Right renal cortex interstitium (tissue), 3 donors: Measurements from ENCODE around the gene GPS1. TPM values are rescaled to one million over a fixed set of nuclear protein-coding genes. Genes with fewer than 3 reads are reported as not detected.

Experiments used
- DNase-seq, 3 donors: peaks; one replicate each; pipeline ENCODE4 v3.0.0-alpha.2; 2013; ENCODE audit warnings: low read depth in 3 of 3, low spot score in 2 of 3
- polyA plus RNA-seq, 3 donors: library from polyadenylated mRNA; unstranded; fragments of 120-200 nt; gene quantifications; one replicate each; pipeline ENCODE4 v1.2.1, GENCODE V29; 2013; ENCODE audit not compliant: insufficient read length in 3 of 3

GPS1 gene
- polyA plus RNA-seq, 3 donors: 96.7 to 104 (median 103) TPM

DNA sequence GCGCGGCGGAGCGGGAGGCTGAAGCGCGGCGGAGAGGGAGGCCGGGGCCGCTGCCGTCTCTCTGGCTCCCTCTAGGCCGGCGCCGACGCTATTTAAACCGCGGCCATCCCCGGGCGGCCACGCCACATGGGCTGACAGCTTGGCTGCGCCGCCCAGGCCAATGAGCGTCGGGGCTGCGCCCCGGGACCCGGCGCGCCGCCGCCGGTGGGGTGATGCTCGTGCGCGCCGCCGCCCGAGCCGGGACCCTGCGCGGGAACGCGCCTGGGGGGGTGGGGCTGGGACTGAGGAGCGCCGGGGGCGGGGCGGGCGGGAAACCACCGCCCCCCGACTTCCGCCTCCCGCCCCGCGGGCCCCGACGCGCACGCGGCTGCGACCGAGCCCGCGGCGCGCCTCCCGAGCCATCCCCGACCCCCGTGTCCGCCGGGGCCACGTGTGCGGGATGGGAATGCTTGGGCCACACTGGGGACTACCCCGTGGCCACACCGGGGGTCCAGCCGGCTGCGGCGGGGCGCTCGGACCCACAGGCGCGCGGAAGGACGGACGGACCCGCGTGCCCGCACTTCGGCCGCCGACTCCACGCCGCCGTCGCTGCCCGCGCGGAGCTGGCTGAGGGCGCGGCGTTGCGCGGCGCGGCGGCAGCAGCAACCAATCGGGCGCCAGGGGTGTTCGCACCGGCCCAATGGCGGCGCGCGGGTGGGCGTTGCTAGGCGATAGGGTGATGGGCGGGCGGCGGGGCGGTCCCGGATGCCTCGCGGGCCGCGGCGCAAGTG is 46.7 kb downstream of the GPS1 start, which contains the start of gene FASN:
Gene FASN (minus strand): TSS at position 68 of the 770 bp plus-strand sequence. CDS start 1,791 bp downstream, outside the sequence.
- peak; percentile 67 to 87 (median 83) for DNase-seq

DNA sequence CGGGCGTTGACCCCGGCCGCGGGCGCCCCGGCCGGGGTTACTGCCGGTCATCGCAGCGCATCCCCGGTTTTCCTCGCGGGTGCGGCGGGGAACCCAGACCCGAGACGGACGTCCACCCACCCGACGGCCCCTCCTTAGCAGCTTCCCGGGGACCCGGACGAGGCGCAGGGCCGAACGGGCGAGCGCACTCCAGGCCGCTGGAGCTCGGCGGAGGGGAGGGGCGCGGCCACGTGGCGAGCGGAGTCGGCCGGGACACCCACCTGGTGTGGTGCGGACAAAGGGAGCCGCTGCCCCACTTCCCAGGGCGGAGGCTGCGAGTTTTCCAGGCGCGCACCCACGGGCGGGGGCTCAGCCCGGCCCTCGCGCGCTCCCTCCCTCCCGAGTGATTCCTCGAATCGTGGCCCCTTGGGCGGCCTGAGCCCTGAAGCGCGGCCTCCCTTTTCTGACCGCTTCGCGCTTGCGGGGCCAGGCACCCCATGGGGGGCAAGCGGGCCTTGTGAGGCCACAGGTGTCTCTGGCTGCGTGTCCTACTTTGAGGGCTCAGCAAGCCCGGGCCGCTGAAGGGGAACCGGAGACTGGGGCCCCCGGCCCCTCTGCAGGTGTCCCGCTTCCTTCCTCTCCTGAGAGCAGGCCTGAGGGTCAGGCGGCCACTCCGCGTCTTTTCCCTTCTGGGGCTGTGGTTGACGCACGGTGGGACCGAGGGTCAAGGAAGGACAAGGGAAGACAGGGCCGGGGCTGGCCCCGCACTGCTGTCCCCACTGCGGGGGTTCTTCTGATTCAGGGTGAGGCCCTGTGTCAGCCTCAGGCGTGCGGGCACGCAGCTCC is 47.5 kb downstream of the GPS1 start:
- DNase-seq: no peak

- no peak for DNase-seq
Observed at GRCh38 chr17:82100502-82101298, 49.0 kb downstream of the GPS1 start.

DNA sequence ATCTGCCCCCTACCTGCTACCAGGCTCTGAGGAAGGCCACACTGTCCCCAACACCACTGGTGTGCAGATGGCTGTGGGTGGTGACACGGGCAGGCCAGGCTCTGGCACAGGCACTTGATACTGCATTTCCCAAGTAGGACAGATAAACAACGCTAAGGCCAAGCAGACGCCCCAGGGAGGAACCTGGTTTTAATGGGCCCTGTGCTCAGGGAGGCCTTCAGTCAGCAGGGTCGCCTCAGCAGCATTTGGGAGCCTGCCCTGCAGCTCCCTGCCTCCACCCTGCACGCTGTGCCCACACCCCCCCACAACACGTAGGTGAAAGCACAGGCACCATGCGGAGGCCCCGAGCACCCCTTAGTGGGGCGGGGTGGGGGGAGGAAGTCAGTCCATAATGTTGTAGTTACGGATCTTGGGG is 49.6 kb downstream of the GPS1 start:
- no peak for DNase-seq

DNA sequence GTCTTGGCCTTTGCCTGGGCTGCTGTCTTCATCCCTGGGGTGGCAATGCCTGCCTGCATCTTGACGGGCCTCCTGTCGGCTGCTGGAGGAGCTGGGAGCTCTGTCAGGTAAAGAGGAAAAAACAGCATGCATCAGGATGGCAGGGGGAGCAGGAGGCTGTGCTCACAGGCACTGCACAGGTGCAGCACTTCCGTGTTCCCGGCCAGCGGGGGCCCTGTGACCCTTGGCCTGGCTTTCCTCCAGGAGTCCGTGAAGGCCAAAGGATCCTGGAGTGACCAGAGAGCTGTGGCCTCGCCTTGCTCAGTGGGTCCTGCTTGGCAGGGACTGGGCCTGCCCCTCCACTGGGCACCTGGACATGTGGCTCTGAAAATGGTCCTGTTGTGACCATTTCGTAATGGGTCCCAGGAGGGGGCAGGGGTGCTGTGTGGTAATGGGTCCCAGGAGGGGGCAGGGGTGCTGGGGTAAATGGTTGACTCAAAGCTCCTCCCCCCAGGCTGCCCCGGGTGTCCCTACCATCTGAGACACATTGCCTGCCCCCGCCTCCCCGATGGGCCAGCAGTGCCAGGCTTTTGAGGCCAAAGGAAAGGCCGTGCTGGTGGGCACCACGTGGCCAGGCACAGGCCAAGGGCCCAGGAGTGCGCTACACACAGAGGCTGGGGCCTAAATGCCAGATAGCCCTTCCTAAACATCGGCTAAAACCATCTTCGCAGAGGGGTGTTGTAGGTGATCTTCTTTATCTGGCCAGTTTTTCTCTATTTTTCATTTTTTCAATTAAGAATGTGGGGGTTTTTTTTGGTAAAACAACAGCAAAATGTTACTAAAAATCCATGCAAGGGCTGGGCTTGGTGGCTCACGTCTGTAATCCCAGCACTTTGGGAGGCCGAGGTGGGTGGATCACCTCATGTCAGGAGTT is 50.3 kb downstream of the GPS1 start:
- DNase-seq: no peak

DNA sequence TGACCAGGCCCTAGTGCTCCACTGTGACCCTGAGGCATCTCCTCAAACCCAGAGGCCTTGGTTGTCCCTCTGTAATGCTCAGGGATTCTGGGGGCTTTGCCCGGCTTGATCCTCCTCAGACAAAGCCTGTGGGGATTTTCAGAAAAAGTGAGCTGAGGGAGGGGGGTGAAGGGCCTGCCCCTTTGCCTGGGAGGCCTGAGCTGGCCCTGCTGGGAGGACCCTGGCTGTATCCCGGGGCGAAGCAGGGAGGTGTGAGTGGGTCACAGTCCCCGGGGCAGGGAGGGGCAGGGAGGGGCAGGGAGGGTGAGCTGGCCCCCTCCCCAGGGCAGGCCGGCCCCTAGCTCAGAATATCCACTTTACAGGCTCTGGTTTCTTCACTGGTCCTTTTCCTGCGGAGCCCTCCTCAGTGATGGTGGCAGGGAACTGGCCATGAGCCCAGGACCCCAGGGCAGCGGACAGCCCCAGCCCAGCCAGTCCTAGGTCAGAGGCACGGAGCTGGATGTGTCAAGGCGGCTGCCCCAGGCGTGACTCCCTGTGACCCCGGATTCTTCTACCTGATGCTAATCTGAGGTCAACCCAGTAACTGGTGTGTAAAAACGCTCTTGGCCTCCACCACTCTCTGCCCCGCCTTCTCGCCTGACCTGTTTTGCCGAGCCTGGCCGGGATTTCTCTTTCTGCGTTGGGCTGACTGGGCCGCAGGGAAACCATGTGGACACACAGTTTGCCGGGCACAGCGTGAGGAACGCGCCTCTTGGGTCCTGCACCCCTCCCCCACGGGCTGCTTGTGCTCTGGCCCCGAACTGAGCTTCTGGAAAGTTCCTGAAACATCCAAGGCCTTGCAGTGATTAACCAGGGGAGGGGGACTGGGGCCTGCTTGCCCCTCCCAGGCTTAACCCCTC is 52.1 kb downstream of the GPS1 start:
- no peak for DNase-seq

DNA sequence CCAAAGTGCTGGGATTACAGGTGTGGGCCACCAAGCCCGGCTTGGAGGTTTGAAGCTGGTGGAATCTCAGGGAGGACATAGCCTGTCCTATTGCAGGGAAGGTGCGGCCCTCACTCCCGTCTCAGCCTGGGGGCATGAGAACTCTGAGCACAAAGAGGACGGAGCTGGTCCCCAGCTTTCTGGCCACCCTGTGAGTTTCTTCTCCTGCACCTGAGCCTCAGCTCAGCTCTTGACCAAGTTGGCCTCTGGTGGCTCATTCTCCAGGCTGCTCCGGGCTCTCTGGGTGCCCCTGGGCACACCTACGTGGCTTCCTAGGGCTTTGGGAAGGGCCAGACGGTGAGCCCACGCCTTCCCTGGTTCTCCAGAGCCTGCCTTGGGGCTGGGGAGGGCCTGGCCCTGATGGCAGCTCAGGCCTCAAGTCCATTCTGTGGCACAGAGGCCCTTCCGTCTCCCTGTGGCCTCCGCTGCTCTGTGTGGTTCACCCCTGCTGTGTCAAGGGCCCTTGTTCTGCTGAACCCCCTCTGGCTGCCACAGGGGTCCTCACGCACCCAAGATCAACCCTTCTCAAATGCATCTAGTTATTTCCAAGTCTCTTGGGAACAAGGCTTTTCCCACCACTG is 53.2 kb downstream of the GPS1 start:
- no peak for DNase-seq

DNA sequence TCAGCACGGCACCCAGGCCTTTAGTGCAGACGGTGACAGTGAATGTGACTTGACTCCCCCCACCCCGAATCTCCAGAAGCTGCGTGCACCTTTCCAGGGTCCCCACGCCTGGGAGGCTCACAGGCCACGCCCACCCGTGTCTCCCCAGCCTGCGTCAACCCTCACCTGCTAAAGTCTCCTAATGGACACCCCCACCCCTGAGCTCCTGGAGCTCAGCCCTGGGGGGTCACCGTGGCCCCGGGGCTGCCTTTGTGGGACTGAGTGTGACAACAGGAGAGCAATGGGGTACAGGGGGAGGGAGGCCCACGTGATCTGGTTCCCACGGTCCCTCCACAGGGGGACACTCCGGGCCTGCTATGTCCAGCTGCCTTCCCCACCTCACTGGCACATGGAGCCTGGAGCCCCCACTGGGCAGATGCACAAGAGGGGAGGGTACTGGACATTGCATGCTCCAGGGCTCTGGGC is 53.8 kb downstream of the GPS1 start:
- DNase-seq: no peak

GRCh38 chr17:82105882-82106687 is 54.4 kb downstream of the GPS1 start:
- no peak for DNase-seq

DNA sequence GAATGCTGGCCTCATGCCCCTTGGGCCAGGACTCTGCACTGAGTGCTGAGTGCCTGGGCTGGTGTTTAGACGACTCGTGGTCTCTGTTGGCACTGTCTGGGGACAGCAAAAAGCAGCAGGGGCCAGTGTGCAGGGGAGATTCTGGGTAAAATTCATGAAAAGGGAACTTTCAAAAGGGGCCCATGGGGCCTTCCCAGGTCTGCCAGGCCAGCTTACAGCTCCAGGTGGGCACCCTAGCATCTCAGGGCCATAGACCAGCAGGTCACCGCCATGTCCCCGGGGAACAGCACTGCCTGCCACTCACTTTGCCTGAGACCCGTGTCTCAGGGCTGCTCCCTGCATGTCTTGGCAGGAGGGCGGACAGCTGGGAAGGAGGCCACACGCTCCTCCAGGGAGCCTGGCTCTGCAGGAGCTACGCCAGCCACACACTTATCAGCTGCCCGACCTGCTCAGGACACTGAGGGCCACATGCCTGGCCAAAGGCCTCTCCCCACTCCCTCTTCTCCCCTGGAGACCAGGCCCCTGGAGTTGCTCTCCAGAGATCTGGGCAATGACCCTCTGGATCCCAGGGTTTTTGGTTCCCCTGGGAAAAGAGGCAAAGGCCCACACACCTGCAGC is 55.1 kb downstream of the GPS1 start:
- no peak for DNase-seq

Other genes with a start within 250 kb of the GPS1 start
- gene GCGR, start 247.7 kb upstream of the GPS1 start, polyA plus RNA-seq: 1 to 10 TPM; 5.7 to 8.3 (median 7.6) TPM
- 10 to 100 TPM; 60.4 to 76.8 (median 65.9) TPM for gene MCRIP1, start 218.6 kb upstream of the GPS1 start, polyA plus RNA-seq
- under 1 TPM in 2 of 3 donors, not detected in 1; 0.17 to 0.26 TPM for gene PPP1R27, start 216.8 kb upstream of the GPS1 start, polyA plus RNA-seq
- 100 to 1,000 TPM; 445 to 458 (median 450) TPM for gene P4HB, start 191.4 kb upstream of the GPS1 start, polyA plus RNA-seq
- gene ARHGDIA, start 180.6 kb upstream of the GPS1 start, polyA plus RNA-seq: 100 to 1,000 TPM; 132 to 153 (median 145) TPM
- 10 to 100 TPM; 67.4 to 69.3 (median 68.9) TPM for gene ALYREF, start 160.3 kb upstream of the GPS1 start, polyA plus RNA-seq
- 10 to 100 TPM; 58.0 to 86.9 (median 77.8) TPM for gene ANAPC11, start 160.2 kb upstream of the GPS1 start, polyA plus RNA-seq
- 1 to 10 TPM in 2 of 3 donors, under 1 TPM in 1; 0.96 to 1.4 (median 1.1) TPM for gene NPB, start 149.7 kb upstream of the GPS1 start, polyA plus RNA-seq
- 10 to 100 TPM; 45.8 to 49.9 (median 47.7) TPM for gene PCYT2, start 140.5 kb upstream of the GPS1 start, polyA plus RNA-seq
- gene SIRT7, start 133.7 kb upstream of the GPS1 start, polyA plus RNA-seq: 10 to 100 TPM in 1 of 3 donors, 1 to 10 TPM in 2; 8.6 to 10.3 (median 10.0) TPM
- 10 to 100 TPM; 10.4 to 12.3 (median 11.9) TPM for gene MAFG, start 124.2 kb upstream of the GPS1 start, polyA plus RNA-seq
- gene PYCR1, start 114.6 kb upstream of the GPS1 start, polyA plus RNA-seq: 10 to 100 TPM; 21.5 to 24.1 (median 23.1) TPM
- under 1 TPM in 2 of 3 donors, not detected in 1; 0.07 to 0.08 TPM for gene MYADML2, start 104.7 kb upstream of the GPS1 start, polyA plus RNA-seq
- 1 to 10 TPM; 1.3 to 2.1 (median 2.0) TPM for gene NOTUM, start 90.7 kb upstream of the GPS1 start, polyA plus RNA-seq
- gene ASPSCR1, start 74.3 kb upstream of the GPS1 start, polyA plus RNA-seq: 10 to 100 TPM; 19.1 to 23.3 (median 19.8) TPM
- 10 to 100 TPM; 36.0 to 39.1 (median 38.3) TPM for gene CENPX, start 29.0 kb upstream of the GPS1 start, polyA plus RNA-seq
- gene LRRC45, start 28.6 kb upstream of the GPS1 start, polyA plus RNA-seq: 10 to 100 TPM; 11.0 to 12.9 (median 11.9) TPM
- 1 to 10 TPM; 8.2 to 9.3 (median 8.2) TPM for gene RAC3, start 20.2 kb upstream of the GPS1 start, polyA plus RNA-seq
- 10 to 100 TPM; 79.3 to 90.0 (median 89.4) TPM for gene DCXR, start 14.2 kb upstream of the GPS1 start, polyA plus RNA-seq
- gene RFNG, start 87 bp upstream of the GPS1 start, polyA plus RNA-seq: 10 to 100 TPM; 34.4 to 35.7 (median 34.4) TPM
- gene DUS1L, start 13.9 kb downstream of the GPS1 start, polyA plus RNA-seq: 10 to 100 TPM; 61.6 to 70.0 (median 67.7) TPM
- 10 to 100 TPM; 26.6 to 34.2 (median 26.6) TPM for gene FASN, start 46.3 kb downstream of the GPS1 start, polyA plus RNA-seq
- 10 to 100 TPM; 31.9 to 35.2 (median 35.0) TPM for gene CCDC57, start 160.9 kb downstream of the GPS1 start, polyA plus RNA-seq
- gene SLC16A3, start 177.1 kb downstream of the GPS1 start, polyA plus RNA-seq: 1 to 10 TPM; 6.2 to 7.3 (median 6.3) TPM
- gene CSNK1D, start 221.8 kb downstream of the GPS1 start, polyA plus RNA-seq: 100 to 1,000 TPM; 108 to 115 (median 112) TPM